HG02840 (cell line): ENCODE measurements around the gene NCAM1.
"Not testable (repeated sequence)": the region's sequence is repeated elsewhere in the genome, so short reads cannot be mapped to it uniquely, and the experiment has no call there.

Experiments
- ATAC-seq: cut with Tn5 transposase; IDR thresholded peaks from one replicate; pipeline ENCODE4 v1.9.1; 2021; ENCODE audit warnings: mild to moderate bottlenecking, moderate library complexity, moderate number of reproducible peaks; ENCODE audit not compliant: unreplicated experiment, low FRiP score

The NCAM1 gene

DNA sequence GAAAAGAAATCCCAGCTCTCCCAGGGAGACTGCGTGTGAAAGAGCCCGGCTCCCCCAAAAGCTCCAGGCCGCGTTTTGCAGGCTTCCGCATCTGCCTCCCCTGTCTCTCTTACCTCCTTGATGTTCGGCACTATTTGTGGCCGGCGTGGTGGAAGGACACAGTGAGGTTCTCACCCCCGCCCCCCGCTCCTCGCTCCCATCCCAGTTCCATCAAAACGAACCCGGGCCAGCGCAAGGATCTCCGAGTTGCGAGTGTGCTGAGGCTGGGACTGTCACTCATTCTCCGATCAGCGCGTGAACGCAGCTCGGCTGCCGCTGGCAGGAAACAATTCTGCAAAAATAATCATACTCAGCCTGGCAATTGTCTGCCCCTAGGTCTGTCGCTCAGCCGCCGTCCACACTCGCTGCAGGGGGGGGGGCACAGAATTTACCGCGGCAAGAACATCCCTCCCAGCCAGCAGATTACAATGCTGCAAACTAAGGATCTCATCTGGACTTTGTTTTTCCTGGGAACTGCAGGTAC lies at the start of gene NCAM1:
NCAM1 (plus strand) TSS at position 275 of the 523 bp plus-strand sequence.
- no peak for ATAC-seq

DNA sequence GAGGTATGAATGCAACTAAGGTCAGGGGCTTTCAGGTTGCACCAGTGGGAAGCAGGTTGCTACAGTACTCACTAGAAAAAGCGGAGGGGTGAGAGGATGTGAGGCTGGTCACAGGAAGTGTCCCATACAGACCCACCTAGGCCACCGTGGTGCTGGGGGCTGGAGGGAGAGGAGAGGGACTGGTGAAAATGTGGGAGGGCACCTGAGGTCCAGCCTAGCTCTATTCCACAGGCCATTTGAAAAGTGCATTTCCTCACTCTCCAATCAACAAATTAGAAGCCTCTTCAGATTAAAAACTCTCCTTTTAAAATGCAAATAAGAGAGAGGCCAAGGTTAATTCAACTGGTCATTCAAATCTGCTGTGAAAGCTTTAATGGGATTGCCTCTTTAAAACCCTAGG lies 38.6 kb upstream of the NCAM1 start:
- no peak for ATAC-seq

DNA sequence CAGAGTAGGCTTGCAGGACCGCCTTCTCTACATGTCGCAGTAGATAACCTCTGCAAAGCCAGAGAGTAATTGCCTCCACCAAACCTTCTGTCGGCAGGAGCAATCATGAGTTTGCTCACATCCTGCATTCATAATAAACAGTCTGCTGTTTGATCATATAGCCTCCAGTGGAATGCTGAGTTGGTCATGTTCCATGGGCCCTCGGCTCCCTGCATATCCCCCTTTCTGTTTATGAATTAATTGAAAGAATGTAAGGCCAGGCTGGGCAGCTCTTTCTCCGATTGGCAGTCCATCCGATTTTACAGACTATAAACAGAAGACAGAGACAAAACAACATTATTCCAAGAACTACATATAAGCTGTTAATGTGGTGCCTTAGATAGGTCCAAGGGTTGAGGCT lies 36.4 kb upstream of the NCAM1 start:
- ATAC-seq = not testable (repeated sequence)

DNA sequence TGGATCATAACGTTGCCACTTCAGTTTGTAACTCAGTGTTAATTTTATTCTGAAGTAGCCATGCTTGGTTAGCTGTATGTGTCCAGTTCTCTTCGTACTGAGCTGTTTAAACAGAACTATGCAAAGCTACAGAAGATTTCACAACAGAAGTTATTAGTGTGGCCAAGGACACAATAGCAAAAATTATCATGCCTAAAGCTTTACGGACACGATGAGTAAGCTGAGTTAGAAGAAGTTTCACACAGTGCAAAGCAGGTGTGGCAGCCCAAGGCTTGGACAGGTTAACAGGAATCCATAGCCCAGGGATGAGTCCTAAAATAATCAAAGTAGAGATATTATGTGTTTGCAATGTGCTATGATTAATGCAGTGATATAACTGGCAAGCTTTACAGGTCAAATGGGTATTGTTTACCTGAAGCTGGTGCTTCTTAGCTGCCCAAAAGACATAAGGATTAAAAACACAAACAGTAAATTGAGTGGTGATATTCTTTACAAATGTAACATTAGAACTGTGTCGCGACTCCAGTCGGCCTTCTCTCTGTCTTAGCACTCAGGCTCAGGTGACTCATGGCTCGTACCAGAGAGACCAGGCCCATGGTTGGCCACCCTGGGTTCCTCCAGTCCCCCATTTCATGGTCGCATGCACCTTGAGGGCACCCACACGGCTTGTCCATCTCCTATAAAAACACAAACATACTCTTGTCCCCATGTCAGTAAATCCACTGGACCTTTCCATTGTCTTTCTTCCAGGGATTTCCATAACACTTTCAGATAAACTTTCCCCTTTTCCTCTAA lies 35.5 kb upstream of the NCAM1 start:
- no peak for ATAC-seq

DNA sequence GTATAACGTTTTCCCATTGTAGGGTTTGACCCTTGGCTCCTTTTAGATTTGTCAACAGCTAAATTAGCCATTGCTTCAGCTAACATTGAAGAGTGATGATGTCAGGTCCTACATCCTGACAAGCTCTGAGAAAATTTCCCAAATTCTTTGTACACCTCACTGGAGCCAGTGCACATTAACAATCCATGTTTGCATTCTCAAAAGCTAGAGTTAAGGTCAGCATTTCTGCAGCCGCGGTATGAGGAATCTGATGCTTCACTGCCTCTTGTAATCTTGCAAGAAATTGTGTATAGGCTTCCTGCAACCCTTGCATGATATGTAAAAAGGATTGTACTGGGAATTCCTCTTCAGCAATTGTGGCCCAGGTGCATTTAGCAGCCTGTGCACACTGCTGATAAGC lies 33.1 kb upstream of the NCAM1 start:
- no peak for ATAC-seq

DNA sequence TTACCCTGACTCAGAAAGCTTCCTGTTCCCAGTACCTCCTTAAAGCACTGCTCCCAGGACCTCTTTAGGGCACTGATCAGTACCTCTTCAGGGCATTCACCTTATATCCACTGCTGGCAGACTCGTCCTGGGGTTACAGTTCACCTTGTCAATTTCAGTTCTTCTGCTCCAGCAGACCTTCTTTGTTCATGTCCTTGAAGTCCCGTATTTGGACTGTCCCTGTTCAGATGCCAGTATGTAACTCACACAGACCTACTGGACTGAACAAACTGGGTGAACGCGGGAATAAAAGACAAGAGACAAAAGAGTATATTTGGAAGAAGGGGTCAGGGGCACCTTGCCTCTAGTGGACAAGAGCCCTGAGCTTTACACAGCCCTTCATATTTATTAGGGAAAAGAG lies 31.8 kb upstream of the NCAM1 start:
- no peak for ATAC-seq

DNA sequence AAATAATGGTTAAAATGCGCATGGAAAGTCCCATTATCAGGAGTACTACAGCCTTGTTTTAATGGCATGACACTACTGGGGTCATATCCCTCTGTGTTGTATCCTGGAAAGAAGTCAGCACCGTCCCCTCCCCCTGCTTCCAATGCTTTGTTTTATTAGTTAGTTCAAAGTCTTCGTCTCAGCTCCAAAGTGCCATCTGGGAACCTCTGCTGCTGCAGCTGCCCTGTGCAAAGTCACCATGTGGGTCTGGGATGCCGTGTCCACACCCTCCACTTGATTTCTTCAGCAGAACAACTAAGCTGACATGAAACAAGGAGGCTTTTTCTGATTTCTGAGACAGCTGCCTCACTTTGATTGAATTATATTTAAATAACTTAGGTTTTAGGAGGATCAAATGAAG lies 29.5 kb upstream of the NCAM1 start:
- no peak for ATAC-seq

DNA sequence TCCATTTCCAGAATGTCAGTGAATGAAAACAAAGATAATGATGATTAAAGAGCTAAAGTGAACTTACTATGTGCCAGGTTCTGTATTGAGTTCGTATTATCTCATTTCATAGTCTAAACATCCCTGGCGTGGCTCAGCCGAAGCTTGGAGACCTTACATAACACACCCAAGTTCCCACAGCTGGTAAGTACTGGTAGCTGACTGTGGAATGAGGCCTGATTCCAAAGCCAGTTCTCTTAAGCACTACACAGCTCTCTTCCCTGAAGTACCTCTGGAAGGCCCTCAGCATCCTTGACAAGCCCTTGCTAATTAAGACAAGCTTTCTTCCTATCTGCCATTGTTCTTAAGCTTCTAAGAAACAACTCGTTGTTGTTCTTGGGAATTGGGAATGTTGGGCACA lies 28.6 kb upstream of the NCAM1 start:
- no peak for ATAC-seq

DNA sequence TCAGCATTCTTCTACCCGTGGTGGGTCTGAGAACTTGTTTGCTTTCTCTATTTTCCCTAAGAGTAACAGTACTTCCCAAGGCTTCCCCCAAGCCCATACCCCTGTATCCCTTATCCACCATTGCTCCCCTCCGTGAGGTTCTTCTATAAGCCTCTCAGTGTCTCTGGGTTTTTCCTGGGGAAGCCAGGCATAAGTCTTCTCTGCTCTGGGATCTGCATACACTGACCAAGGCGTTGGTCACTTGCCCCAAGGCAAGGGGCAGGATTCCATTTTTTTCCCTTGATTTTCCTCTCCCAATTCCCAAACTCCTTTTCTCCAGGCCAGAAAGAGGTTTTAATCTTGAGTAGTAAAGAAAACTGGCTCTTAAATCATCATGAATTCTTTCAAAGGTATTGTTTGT lies 27.2 kb upstream of the NCAM1 start:
- no peak for ATAC-seq

DNA sequence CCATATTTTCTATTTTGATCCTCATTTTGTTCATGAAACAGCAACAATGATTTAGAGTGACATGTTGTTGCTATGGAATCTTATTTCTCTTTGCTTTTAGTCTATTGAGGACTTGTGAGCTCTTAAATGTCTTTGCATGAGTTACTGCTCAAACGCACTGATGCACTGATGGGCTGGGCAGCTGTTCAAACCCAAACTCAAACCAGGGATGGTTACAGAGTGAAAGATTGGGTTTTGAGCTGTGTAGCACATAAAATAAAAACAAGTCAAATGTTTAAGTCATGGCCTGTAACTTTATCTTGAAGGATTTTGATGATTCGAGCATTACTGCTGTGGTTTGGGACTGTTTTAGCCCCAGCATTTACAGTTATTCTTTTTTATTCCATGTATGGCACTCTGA lies 20.1 kb upstream of the NCAM1 start:
- ATAC-seq = no peak

DNA sequence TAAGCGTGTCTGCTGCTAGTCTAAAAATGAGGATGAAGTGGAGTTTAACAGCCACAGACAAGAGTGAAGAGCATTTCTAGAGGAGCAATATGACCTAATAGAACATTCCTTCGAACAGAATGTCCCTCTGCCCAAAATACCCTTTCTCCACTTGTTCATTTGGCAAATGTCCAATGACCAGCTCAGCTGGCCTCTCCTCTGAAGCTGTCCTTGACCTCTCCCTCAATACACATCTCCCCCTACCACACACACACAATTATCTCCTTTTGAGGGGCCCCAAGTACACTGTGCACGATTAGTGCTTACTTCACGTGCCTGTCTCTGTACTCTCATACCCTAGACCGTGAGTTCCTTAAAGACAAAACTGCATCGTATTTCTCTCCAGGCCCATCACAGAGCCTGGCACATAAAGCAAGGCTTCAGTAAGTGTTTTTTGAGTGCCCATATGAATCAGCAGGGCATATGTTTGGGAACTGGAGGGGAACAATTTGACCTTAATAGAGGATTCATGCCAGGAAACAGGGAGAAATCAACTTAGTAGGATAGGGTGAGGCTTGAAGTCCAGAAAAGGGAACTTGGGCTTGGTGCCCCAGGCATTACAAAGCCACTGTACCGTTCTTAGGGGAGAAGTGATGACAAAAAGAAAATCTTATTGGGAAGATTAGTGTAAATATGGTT lies 18.1 kb upstream of the NCAM1 start:
- no peak for ATAC-seq

DNA sequence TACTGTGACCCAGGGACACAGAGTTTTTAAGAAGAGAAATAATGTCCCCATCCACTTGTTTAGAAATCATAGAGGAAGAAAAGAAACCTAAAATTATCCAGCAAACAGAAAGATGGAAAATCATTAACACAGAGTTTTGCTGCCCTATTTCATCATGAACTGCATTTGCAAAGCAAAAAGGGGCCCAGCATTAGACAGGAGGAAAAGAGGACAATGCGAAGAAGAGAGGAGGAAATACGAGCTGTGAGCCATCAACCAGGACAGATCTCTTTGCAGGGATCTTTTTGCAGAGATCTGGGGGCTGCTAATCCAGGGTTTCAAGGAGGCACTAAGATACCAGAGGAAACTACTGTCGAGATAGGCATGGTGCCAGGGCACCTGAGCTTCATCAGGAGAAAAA lies 14.4 kb upstream of the NCAM1 start:
- ATAC-seq = no peak

DNA sequence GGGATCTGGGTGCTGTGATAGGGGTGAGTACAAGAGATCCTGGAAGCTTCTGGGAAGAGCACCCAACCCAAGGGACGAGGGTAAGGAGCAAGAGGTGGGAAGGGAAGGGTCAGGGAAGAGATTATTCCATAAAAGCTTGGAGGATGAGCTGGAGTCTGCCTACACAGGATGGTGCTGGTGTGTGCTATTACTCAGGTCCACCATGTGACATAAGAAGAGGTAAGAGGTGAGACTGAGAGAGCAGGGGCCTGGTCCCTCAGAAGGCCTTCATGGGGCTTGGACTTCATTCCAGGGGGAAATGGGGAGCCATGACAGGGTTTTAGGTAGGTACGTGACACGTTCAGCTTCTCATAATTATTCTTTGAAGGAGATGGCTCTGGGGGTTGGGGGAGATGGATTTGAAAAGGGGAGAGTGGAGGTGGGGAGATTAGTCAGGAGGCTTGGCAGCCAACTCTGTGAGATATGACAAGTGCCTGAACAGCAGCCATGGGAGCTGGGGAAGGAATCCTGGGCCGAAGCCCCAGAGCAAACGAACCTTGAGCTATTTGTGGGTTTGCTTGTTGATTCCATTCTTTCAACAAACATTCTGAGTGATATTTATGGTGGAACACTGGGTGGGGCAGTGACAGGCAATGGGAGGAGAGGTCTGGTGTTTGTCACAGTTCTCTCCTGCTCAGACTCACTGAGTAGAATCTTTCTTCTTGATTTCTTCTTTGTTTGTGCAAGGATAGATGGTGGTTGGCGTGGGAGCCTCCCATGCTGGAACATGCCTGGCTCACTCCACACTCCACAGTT lies 11.2 kb upstream of the NCAM1 start:
- ATAC-seq = no peak

DNA sequence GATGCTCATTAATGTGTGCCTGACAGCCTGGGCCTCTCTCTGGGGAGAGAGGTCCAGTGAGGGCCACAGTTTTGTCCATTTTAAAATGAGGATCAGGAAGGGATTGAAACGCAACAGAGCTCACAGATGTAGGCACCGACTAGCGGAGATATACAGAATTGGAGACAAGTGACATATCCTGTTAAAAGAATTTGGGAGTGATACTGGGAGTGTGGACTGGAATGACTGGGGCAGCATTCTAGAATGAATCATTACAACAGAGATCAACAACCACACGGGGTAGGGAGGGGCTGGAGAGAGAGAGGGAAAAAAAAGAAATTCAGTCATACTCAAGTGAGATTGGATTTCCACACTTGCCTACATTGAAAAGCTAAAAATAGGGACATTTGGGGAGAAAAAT lies 2.5 kb upstream of the NCAM1 start:
- ATAC-seq = no peak

DNA sequence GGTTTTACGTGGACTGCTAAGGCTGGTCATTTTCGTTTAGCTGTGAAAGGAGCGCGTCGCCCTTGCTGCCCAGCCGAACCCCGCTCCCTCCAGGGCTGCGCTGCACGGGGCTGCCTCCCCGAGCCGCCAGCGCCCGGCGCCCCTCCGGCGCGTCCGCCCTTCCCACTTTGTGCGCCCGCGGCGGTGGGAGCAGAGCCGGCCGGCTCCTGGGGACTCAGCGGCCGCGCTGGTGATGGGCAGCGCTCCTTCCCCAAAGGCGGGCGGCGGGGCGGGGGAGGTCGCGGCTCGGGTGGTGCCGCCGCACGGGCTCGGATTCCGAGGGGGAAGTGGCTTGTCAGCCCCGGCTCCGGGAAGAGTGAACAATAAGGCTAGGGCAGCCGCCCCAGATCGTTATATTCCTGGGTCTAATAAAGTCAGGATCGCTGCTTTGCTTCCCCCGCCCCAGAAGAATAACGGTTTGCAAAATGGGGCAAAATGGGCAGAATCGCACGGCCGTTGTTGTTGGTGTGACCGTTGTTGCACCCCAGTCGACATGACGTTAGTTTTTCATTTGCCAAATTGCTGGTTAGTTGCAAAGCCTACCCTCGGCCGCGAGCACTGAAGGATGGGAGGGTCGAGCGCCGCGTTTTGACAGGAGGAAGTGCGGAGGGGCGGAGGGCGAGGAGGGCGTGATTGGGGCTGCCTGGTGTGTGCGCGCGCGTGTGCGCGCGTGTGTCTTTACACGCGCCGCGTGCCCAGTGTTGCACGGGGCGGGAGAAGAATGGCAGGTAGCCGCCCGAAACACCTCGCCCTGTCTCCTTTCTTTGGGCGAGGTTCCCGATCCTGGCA lies 745 bp downstream of the NCAM1 start:
- ATAC-seq = no peak

DNA sequence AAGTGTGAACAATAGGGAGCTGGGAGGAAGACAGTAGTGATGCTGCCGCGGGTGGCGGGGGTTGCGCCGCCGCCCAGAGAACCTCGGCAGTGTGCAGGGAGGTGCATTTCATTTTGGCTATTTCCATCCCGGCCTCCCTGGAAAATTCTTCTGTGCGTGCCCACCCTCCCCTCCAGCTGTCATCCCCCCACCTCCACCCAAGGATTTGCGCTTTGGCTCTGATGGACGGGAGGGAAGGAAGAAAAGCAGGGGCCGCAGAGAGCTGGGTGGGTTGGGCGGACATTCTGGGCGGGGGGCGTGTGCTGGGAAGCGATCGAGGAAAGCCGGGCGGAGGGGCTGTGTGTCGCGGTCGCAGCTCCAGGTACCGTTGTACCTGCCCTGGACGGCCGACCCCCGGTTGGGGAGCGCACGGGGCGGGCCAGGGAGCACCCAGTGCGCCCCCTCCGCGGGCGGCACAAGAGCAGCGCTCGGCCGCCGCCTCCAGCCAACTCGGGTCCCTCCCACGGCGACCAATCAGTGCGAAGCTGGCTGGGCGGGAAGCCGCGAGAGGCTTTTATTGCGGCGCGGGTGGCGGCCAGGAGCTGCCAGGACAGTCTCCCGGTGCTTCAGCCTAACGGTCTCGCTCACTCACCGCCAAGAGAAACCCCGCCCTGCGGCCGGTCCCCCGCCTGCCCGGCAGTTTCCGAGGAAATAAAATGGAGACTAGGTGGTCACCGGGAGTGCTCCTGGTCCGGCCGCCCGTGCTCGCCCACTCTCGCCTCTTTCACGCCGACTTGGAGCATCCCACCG lies 1.6 kb downstream of the NCAM1 start:
- no peak for ATAC-seq

DNA sequence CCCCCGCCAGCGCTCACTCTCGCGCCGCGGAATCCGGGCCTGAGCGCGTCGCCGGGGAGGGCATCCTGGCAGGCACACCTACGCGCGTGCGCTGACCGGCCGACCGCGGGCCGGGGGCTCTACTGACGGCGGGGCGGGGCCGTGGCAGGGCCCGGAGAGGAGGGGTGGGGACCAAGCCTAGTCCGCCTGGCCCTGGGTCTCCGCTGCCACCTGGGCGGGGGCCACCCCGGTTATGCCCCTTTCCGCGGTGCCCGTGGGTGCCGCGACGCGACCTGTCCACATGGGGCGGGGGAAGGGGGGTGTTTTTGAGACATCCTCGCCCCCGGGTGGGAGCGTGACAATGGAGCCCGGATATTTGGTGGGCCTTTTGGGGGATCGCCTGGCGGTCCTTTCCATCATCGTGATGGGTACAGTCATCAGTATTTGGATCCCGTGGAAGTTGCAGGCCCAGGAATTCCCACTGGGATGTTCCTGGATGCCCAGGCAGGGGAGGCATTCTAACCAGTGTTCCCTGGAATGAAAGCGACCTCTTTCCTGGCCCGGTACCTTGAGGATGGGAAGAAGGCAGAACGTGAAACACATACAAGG lies 2.2 kb downstream of the NCAM1 start:
- ATAC-seq = no peak

DNA sequence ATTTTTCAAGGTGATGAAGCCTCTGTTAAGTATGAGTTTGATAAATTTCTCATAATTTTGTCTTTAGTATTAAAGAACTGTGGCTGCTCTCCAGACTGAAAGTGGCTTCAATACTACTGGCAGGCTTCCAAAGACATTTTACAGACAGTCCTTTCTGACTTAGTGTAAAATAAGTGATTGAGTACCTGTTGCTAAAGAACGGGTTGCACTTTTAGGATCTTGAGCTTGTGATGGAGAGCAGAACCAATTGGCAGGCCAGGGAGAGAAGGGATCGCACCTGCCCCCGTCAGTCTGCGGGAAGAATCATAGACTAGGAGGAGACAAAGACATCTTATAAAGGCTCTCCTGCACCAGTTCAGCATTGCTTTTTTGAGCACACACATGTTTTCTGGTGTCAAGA lies 4.4 kb downstream of the NCAM1 start:
- ATAC-seq = no peak

DNA sequence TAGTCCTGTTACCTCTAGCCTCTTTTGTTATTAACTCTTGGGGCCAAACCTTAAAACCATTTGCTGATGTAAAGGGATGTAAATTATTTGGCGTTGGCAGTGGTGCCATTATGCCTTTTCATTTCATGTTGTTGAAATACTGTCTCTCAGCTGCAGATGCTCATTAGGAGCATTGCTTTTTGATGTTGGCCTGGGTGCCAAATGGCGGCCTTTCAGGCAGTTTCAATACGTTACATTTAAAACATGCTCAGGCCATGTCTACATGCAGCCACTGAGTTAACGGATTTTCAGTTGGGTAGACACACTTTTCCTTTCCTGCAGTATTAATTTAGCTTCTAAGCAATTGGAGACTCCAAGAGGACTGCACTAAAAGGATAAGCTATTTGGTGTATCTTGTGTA lies 5.3 kb downstream of the NCAM1 start:
- no peak for ATAC-seq
